PC-9 (cell line): ENCODE data around the gene TMEM123. TPM values are rescaled to one million over a fixed set of nuclear protein-coding genes. Genes with fewer than 3 reads are reported as not detected.
"Not testable (repeated sequence)": the region's sequence is repeated elsewhere in the genome, so short reads cannot be mapped to it uniquely, and the experiment has no call there.

Experiments used
- BruUV-seq: library from RNA; stranded (reverse); fragments of 400-500 nt; replicated peaks from 2 replicates; lab custom pipeline; 2021; lab: Mats Ljungman, UMichigan
- CTCF ChIA-PET: fragments of 300-600 bp; sonication (Branson Sonifier 250); formaldehyde crosslinking; loops from one replicate; lab custom pipeline; 2022; ENCODE audit warnings: antibody characterized with exemption; lab: Charles Lee
- POLR2A ChIA-PET: fragments of 300-600 bp; sonication (Branson Sonifier 250); formaldehyde crosslinking; loops from one replicate; lab custom pipeline; 2022; ENCODE audit warnings: antibody characterized with exemption; ENCODE audit not compliant: unreplicated experiment; lab: Charles Lee
- DNase-seq, 2 experiments: peaks; one replicate each; pipeline versions ENCODE4 v3.0.0 to v3.0.0-alpha.2; 2015 to 2022; ENCODE audit warnings: mixed read lengths in 1 of 2
- H2AFZ ChIP-seq: fragments of 200-600 bp; sonication (generic); 2 replicates; pipeline ENCODE4 v1.8.1; 2017; ENCODE audit warnings: antibody characterized with exemption
- H3F3A ChIP-seq: fragments of 200-600 bp; sonication (generic); 2 replicates; pipeline ENCODE4 v1.8.1; 2017; ENCODE audit warnings: antibody characterized with exemption, mild to moderate bottlenecking, low read depth; ENCODE audit not compliant: insufficient read depth
- H3K27ac ChIP-seq: fragments of 200-600 bp; sonication (generic); 2 replicates; pipeline ENCODE4 v1.6.1; 2016; ENCODE audit warnings: mixed run types
- H3K27me3 ChIP-seq: fragments of 200-600 bp; sonication (generic); 2 replicates; pipeline ENCODE4 v1.6.1; 2016; ENCODE audit warnings: low read depth, mixed run types; ENCODE audit not compliant: insufficient read depth
- H3K36me3 ChIP-seq: fragments of 200-600 bp; sonication (generic); 2 replicates; pipeline ENCODE4 v1.6.1; 2016; ENCODE audit warnings: low read depth, mixed run types
- H3K4me1 ChIP-seq: fragments of 200-600 bp; sonication (generic); replicated peaks from 2 replicates; pipeline ENCODE4 v1.6.1; 2016; ENCODE audit warnings: mixed run types; ENCODE audit not compliant: insufficient read depth
- H3K4me2 ChIP-seq: fragments of 200-600 bp; sonication (generic); 2 replicates; pipeline ENCODE4 v1.6.1; 2017; ENCODE audit warnings: mixed run types
- H3K4me3 ChIP-seq: fragments of 200-600 bp; sonication (generic); 2 replicates; pipeline ENCODE4 v1.6.1; 2016; ENCODE audit warnings: mixed run types
- H3K79me2 ChIP-seq: fragments of 200-600 bp; sonication (generic); 2 replicates; pipeline ENCODE4 v1.6.1; 2017; ENCODE audit warnings: low read depth, mixed run types
- H3K9me2 ChIP-seq: fragments of 200-600 bp; sonication (generic); 2 replicates; pipeline ENCODE4 v1.8.1; 2017; ENCODE audit warnings: mild to moderate bottlenecking; ENCODE audit not compliant: insufficient read depth
- H3K9me3 ChIP-seq: fragments of 200-600 bp; sonication (generic); 2 replicates; pipeline ENCODE4 v1.8.1; 2016; ENCODE audit warnings: low read depth; ENCODE audit not compliant: insufficient read depth
- H4K20me1 ChIP-seq: fragments of 200-600 bp; sonication (generic); 2 replicates; pipeline ENCODE4 v1.8.1; 2017; ENCODE audit not compliant: insufficient read depth
- CTCF ChIP-seq: fragments of 200-600 bp; sonication (generic); conservative IDR thresholded peaks from 2 replicates; pipeline ENCODE4 v1.6.1; 2017; ENCODE audit warnings: mixed run types, antibody characterized with exemption, mild to moderate bottlenecking, moderate library complexity
- EZH2 ChIP-seq: fragments of 200-600 bp; sonication (generic); IDR thresholded peaks from 2 replicates; pipeline ENCODE4 v1.8.0; 2017; ENCODE audit warnings: antibody characterized with exemption, low read depth
- intact Hi-C: fragments of 100-400 bp; cut with micrococcal nuclease; formaldehyde crosslinking; loops from one replicate; pipeline ENCODE4 v1.10.0; 2022; ENCODE audit not compliant: unreplicated experiment
- total RNA-seq: library from RNA; stranded (reverse); gene quantifications from 2 replicates; pipeline ENCODE4 v1.2.3, GENCODE V29; 2021

Gene TMEM123
- total RNA-seq, 1 experiment from 2014 or later: 201 TPM

GRCh38 chr11:102436561-102436960 lies 16.0 kb downstream of the TMEM123 start:
- Histone ChIP-seq H2AFZ (no peak overlapping the region), H3K4me3 (no peak overlapping the region), H3K9me3 (peaks cover 28% of the 10 kb centered on the region), H3K4me2 (no peak overlapping the region), H3K9me2 (no peaks in the 10 kb centered on the region), H3K27me3 (no peaks in the 10 kb centered on the region), H3K4me1 (no peaks in the 10 kb centered on the region), H3F3A (0 out of 2 replicates have a peak, but pooled peaks cover 2% of the 10 kb centered on the region), H3K79me2 (peaks cover 75% of the 10 kb centered on the region), H3K36me3 (peaks cover 59% of the 10 kb centered on the region), H3K27ac (no peak overlapping the region), H4K20me1 (no peaks in the 10 kb centered on the region)
- DNase-seq: no peak
- intact Hi-C loops: no loop called here
- CTCF ChIA-PET: no interaction called here
- TF ChIP-seq EZH2 (no peak), CTCF (no peak)
- POLR2A ChIA-PET: no interaction called here
- no TSS peak for BruUV-seq

GRCh38 chr11:102435688-102436087 lies 16.9 kb downstream of the TMEM123 start:
- Histone ChIP-seq H3K4me1 (no peaks in the 10 kb centered on the region), H4K20me1 (no peaks in the 10 kb centered on the region), H3K27me3 (no peaks in the 10 kb centered on the region), H3K36me3 (peaks cover 61% of the 10 kb centered on the region), H2AFZ (no peak overlapping the region), H3K4me3 (no peak overlapping the region), H3K79me2 (peaks cover 73% of the 10 kb centered on the region), H3K9me2 (no peaks in the 10 kb centered on the region), H3F3A (0 out of 2 replicates have a peak, but pooled peaks cover 2% of the 10 kb centered on the region), H3K27ac (no peak overlapping the region), H3K9me3 (peaks cover 28% of the 10 kb centered on the region), H3K4me2 (no peak overlapping the region)
- intact Hi-C loops: no loop called here
- no TSS peak for BruUV-seq
- ChIA-PET POLR2A (no interaction called here), CTCF (no interaction called here)
- DNase-seq: no peak
- TF ChIP-seq CTCF (no peak), EZH2 (no peak)

- H3K9me2 ChIP-seq, H3K27ac ChIP-seq, H3K27me3 ChIP-seq, POLR2A ChIA-PET, H2AFZ ChIP-seq, CTCF ChIA-PET, H3K4me1 ChIP-seq, H4K20me1 ChIP-seq, H3K4me2 ChIP-seq, DNase-seq, BruUV-seq, intact Hi-C loops, H3F3A ChIP-seq, H3K4me3 ChIP-seq: not testable (repeated sequence)
- peaks cover 55% of the 10 kb centered on the region for H3K36me3 ChIP-seq
- peaks cover 63% of the 10 kb centered on the region for H3K79me2 ChIP-seq
- peaks cover 28% of the 10 kb centered on the region for H3K9me3 ChIP-seq
Measured at GRCh38 chr11:102433571-102433970, 19.0 kb downstream of the TMEM123 start.

GRCh38 chr11:102432560-102432959 lies 20.0 kb downstream of the TMEM123 start:
- H3K36me3 ChIP-seq: peaks cover 49% of the 10 kb centered on the region
- H3K27me3 ChIP-seq, H3K9me2 ChIP-seq, H3K4me3 ChIP-seq, H3F3A ChIP-seq, DNase-seq, BruUV-seq, CTCF ChIA-PET, intact Hi-C loops, H3K4me2 ChIP-seq, POLR2A ChIA-PET, H3K27ac ChIP-seq, H4K20me1 ChIP-seq, H3K4me1 ChIP-seq, H2AFZ ChIP-seq: not testable (repeated sequence)
- peaks cover 62% of the 10 kb centered on the region for H3K79me2 ChIP-seq
- peaks cover 28% of the 10 kb centered on the region for H3K9me3 ChIP-seq
